Cardiac muscle cell (in vitro differentiated cells and primary cell): Measurements from ENCODE around the gene POLR1D. TPM values are rescaled to one million over a fixed set of nuclear protein-coding genes. Genes with fewer than 3 reads are reported as not detected.

Experiments used
- DNase-seq, 2 donors: peaks; one replicate each; pipeline versions ENCODE4 v3.0.0 to v3.0.0-alpha.2; 2010 to 2017; ENCODE audit warnings: low read depth in 1 of 2, low spot score in 1 of 2
- H3K27ac ChIP-seq: fragments of 200-600 bp; sonication (generic); 2 replicates; pipeline ENCODE4 v1.5.1; 2016
- H3K27me3 ChIP-seq: fragments of 200-600 bp; sonication (generic); 2 replicates; pipeline ENCODE4 v1.6.0; 2016; ENCODE audit warnings: control low read depth
- H3K36me3 ChIP-seq: fragments of 200-600 bp; sonication (generic); 2 replicates; pipeline ENCODE4 v1.5.1; 2016; ENCODE audit warnings: control low read depth
- H3K4me1 ChIP-seq: fragments of 200-600 bp; sonication (generic); 2 replicates; pipeline ENCODE4 v1.8.1; 2017; ENCODE audit warnings: low read depth, mild to moderate bottlenecking, mixed run types
- H3K4me3 ChIP-seq: fragments of 200-600 bp; sonication (generic); 2 replicates; pipeline ENCODE4 v1.5.1; 2016; ENCODE audit warnings: mild to moderate bottlenecking
- H3K9me3 ChIP-seq: fragments of 200-600 bp; sonication (generic); 2 replicates; pipeline ENCODE4 v1.5.1; 2017; ENCODE audit warnings: low read depth, mild to moderate bottlenecking, control low read depth
- polyA plus RNA-seq: library from polyadenylated mRNA; unstranded; fragments of >200 nt; fragmentation: Nextera tagmentation; extraction: Ambion mirVana; gene quantifications from 2 replicates; pipeline ENCODE4 v1.2.1, GENCODE V29; 2016
- total RNA-seq: library from RNA; depleted of rRNA; stranded (reverse); fragments of >200 nt; gene quantifications from 2 replicates; pipeline ENCODE4 v1.2.3, GENCODE V29; 2016
- TF ChIP-seq, protein P1 (sequence below): IDR thresholded peaks from 2 replicates; pipeline ENCODE4 v1.5.1; 2012; ENCODE audit warnings: low read depth, mild to moderate bottlenecking, low read length

POLR1D gene
- total and polyA plus RNA-seq, 2 experiments from 2014 or later: 101 to 116 TPM

- no peaks in the 10 kb centered on the region for H3K36me3 ChIP-seq
- peaks cover 6% of the 10 kb centered on the region for H3K4me1 ChIP-seq
- H3K4me3 ChIP-seq: no peak overlapping the region
- H3K27me3 ChIP-seq: no peaks in the 10 kb centered on the region
- H3K9me3 ChIP-seq: no peaks in the 10 kb centered on the region
- DNase-seq: no peak
- TF ChIP-seq, protein P1, sequence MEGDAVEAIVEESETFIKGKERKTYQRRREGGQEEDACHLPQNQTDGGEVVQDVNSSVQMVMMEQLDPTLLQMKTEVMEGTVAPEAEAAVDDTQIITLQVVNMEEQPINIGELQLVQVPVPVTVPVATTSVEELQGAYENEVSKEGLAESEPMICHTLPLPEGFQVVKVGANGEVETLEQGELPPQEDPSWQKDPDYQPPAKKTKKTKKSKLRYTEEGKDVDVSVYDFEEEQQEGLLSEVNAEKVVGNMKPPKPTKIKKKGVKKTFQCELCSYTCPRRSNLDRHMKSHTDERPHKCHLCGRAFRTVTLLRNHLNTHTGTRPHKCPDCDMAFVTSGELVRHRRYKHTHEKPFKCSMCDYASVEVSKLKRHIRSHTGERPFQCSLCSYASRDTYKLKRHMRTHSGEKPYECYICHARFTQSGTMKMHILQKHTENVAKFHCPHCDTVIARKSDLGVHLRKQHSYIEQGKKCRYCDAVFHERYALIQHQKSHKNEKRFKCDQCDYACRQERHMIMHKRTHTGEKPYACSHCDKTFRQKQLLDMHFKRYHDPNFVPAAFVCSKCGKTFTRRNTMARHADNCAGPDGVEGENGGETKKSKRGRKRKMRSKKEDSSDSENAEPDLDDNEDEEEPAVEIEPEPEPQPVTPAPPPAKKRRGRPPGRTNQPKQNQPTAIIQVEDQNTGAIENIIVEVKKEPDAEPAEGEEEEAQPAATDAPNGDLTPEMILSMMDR: no peak
- no peak overlapping the region for H3K27ac ChIP-seq
Observed at GRCh38 chr13:27634231-27634630, 12.5 kb downstream of the POLR1D start.

DNA sequence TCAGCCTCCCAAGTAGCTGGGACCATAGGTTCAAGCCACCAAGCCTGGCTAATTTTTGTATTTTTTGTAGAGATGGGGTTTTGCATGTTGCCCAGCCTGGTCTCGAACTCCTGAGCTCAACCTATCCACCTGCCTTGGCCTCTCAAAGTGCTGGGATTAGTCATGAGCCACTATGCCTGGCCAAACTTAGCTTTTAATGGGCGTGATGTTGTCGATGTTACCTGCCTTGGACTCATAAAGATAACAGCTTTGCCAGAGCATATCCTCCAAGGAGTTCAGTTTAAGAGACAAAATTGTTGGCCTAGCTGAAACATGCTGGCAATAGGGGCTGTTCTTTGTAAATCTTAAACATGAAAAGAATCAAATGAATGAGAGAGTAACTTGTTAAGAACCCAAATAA lies 13.1 kb downstream of the POLR1D start:
- Histone ChIP-seq H3K27me3 (no peaks in the 10 kb centered on the region), H3K9me3 (no peaks in the 10 kb centered on the region), H3K4me3 (no peak overlapping the region), H3K36me3 (no peaks in the 10 kb centered on the region), H3K27ac (no peak overlapping the region), H3K4me1 (peaks cover 12% of the 10 kb centered on the region)
- TF ChIP-seq, protein P1: no peak
- DNase-seq: no peak

DNA sequence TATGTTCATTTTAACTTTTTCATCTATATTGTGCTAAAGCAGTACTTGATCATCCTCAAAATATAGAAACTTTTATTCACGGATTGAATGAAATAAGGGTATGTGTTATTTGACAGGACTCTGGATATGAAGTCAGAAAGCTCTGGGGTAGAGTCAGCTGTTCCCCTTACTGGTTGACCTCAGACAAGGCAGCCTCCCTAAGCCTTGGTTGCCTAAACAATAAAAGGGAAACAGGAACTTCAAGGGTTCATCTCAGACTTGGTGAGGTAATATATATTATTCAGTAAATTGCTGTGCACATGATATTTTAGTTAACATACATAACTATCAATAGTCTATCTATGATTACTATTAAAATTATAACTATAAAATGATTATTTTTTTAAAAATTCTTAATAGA lies 13.6 kb downstream of the POLR1D start:
- no peaks in the 10 kb centered on the region for H3K27me3 ChIP-seq
- no peak overlapping the region for H3K27ac ChIP-seq
- no peak overlapping the region for H3K4me3 ChIP-seq
- H3K4me1 ChIP-seq: peaks cover 13% of the 10 kb centered on the region
- DNase-seq: no peak
- TF ChIP-seq, protein P1: no peak
- H3K9me3 ChIP-seq: no peaks in the 10 kb centered on the region
- H3K36me3 ChIP-seq: no peaks in the 10 kb centered on the region

DNA sequence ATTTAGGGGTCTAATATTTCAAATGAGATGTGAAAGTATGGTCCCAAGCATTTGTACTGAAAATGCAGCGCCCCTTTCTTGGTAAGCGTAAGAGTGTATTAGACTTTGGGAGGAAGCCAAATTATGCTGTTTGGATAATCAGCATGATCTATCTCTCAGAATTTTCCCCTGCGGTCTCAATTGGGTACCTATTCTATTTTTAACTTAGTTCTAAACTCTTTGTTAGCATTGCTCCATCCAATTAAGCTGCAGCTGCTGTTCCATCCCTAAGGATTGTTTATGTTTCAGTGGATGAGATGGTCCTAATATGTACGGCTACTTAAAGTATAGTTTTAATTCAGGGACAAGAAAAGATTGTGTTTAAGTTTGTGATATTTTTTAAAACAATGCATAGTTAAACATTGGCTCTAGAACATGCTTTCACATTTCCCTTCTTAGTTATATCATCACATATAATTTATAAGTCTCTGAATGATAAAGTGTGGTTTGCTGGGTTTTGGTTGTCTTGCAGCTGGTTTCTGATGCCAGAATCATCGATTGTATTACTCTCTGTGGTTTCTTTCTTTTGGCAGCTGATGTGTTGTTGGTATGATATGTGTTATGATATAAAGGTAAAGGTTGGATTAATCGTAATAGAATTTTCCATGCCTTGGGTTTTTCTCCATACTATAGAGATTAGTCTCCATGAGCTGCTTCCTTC lies 15.0 kb downstream of the POLR1D start:
- H3K4me3 ChIP-seq: no peak overlapping the region
- H3K27ac ChIP-seq: no peak overlapping the region
- H3K36me3 ChIP-seq: no peaks in the 10 kb centered on the region
- H3K27me3 ChIP-seq: no peaks in the 10 kb centered on the region
- H3K4me1 ChIP-seq: peaks cover 13% of the 10 kb centered on the region
- TF ChIP-seq, protein P1: no peak
- no peak for DNase-seq
- no peaks in the 10 kb centered on the region for H3K9me3 ChIP-seq

DNA sequence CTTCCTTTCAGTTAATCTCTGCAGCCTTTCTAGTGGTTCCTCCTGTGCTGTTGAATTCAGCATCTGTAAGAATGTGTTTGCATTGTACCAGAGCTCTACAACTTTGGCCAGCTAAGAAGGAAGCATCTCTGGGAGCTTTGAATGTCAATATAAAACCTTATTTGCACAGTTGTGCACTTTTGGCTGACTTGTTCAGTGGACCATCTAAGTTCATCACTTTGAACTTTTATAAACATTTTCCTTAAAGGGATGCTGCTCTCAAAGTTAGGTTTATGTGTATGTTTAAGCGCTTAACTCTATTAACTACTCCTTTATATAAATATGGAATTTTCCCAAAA lies 15.6 kb downstream of the POLR1D start:
- peaks cover 16% of the 10 kb centered on the region for H3K4me1 ChIP-seq
- H3K9me3 ChIP-seq: no peaks in the 10 kb centered on the region
- no peak overlapping the region for H3K4me3 ChIP-seq
- DNase-seq: no peak
- H3K27me3 ChIP-seq: no peaks in the 10 kb centered on the region
- H3K27ac ChIP-seq: no peak overlapping the region
- TF ChIP-seq, protein P1: no peak
- H3K36me3 ChIP-seq: no peaks in the 10 kb centered on the region
